GM18867 (cell line): ENCODE results near the gene PMM2.
"Not testable (repeated sequence)": the region's sequence is repeated elsewhere in the genome, so short reads cannot be mapped to it uniquely, and the experiment has no call there.

Source experiments
- ATAC-seq: cut with Tn5 transposase; IDR thresholded peaks from one replicate; pipeline ENCODE4 v1.9.1; 2021; ENCODE audit warnings: mild to moderate bottlenecking, moderate library complexity; ENCODE audit not compliant: unreplicated experiment

The PMM2 gene

DNA sequence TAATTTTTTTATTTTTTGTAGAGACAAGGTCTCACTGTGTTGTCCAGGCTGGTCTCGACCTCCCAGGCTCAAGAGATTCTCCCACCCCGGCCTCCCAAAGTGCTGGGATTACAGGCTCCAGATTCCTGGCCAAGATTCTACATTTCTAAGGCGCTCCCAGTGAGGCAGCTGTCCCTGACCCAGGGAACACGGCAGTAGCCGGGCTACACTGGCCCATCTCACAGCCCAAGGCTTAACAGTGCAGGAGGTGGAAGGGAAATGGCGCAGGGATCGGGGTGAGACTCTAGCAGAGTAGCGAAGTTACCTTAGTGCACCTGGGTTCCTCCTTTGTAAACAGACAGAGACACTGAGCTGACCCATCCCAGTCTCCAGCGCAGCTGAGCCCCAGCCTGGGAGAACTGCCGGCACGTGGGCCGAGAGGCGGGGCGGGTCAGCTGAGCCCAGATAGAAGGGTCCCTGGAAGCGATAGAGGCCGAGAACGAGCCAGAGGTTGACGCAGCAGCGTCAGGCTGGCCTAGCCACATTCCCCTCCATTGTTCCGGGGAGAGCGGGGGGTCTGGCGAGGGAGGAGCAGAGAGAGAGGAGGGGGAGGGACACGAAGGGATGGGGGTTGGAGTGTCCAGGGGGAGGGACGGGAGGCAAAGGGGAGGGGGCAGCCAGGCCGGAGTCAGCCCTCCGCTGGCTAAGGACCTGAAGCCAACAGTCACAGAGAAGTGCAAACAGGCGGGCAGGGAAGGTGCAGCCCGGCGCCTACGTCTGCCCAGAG is 68.7 kb downstream of the PMM2 start:
- no peak for ATAC-seq

DNA sequence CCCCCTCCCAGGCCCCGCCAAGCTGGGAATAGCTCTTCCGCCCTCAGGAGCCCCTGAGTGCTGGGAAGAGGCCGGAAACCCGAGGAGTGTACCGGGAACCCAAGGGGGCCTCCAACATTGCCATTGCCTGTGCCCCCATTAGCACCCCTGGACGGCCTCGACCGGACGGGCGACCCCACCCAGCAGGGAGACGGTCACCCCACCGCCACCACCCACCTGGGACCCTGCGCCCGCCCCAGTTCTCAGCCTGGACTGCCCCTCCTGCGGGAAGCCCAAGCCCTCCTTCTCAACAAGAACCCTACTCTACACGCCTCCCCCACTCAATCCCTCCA is 69.2 kb downstream of the PMM2 start:
- ATAC-seq: no peak

DNA sequence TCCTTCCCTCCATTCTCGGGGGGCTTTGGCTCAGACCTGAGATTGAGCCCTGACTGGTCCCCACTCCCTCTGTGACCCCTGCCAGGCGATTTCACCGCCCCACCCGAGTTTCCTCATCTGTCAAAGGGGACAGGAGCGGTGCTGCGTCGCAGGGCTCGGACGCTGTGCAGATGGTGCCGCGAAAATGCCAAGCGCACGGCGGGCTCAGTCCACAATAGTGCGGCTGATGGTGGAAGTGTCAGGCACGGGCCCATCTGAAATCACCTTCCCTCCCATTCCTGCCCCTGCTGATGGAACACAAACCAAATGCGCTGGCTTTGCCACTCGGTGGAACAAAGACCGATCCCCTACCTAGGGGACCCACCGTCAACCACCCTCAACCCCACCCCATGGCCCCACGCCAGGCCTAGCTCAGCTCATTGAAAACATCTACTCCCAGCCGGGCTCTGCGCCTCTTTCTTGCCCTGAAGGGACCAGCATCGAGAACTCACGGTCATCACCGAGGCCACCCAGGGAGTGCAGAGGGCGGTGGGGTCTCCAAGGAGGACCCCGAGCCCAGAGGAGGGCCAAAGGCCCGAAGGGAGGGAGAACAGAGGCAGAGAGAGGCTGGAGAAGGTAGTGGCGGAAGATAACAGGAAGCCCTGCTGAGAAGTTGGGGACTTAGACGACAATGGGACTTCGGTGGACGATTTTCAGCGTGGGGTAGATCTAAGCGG is 69.7 kb downstream of the PMM2 start:
- no peak for ATAC-seq

DNA sequence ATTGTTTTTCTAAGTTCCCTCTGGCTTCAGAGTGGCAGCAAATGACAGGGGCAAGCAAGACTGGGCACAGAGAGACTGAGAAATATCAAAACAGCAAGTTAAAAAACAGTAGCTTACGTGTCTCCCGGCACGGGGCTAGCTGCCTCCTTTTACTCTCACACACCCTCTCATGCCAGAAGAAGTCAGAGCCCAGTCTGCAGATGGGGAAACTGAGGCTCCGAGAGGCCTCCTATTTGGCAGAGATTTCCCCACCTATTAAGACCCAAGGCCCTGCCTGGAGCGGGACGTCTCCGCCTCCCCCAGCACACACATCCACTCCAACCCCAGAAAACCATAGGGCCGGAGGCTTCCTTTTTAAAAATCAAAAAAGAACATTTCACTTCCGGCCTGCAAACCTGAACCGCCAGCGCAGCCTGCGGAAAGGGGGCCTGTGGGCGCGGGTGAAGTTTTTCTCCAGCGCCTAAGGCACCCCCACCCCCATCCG is 70.3 kb downstream of the PMM2 start:
- ATAC-seq: no peak

DNA sequence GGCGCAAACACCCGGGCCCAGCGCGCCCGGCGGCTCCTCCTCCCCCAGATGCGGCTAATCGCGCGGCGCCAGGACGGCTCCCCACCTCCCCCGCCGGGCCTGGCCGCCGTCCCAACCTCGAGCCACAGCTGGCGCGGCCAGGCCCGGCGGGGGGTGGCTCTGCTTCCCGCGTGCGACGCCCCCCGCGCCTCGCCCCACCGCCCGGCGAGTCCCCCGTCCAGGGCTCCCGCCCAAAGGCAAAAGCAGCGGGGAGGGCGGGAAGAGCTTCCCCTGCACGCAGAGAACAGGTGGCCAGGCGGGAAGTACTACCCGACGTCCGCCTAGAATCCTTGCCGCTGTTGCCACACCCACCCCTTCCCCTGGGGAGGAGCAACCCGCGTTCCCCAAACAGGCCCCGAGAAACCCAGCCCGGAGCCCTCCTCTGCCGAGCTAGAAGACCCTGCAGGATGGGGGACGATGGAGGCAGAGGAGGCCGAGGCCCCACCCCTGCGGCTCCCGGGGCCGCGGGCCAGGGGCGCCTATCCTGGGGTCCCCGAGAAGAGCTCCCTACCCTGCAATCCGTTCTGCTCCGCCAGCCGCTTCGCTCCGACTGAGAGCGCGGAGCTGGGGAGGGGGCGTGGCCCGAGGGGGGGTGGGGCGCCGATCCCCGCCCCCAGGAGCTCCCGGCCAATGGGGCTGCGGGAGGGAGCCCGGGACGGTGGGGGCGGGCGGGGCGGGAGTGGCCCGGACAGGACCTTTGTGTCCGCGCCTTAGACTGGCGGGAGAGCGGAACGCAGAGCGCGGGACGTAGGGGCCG is 71.0 kb downstream of the PMM2 start, which contains the start of gene CARHSP1:
TSS of gene CARHSP1 (minus strand) at position 591 of the 796 bp plus-strand sequence. CDS start 9,678 bp downstream, outside the sequence.
- ATAC-seq: peak; percentile 68

DNA sequence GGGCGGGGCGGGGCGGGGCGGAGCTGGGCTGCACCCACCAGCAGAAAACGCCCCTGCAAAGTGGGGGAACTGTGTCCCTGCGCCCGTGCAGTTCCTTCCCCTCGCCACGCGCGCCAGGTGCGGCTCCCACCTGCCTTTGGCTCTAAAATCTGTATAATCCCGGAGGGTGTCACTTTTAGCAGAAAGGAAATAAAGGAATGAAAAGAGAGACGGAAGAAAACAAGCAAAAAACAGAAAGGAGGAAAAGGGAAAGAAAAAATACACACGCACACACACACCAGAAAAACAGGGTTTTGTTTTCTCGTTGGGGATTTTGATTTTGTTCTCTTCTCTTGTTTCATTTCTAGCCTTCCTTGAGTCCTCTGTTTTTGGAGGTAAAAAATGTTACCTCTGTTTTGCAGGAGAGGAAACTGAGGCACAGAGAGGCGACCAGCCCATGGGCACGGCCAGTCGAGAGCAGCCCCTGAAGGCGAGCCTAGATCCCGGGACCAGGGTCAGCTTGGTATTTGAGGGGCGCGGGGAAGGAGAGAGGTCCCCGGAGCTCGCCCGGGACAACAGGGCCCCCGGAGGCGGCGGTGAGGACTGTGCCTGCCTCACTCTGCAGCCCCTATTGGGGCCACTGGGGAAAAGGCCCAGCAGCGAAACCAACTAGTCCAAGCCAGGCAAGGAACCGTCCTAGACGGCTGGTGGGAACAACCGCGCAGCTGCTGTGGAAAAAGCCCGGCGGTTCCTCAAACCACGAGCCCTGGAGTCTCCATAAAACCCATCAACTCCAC is 71.8 kb downstream of the PMM2 start:
- no peak for ATAC-seq

DNA sequence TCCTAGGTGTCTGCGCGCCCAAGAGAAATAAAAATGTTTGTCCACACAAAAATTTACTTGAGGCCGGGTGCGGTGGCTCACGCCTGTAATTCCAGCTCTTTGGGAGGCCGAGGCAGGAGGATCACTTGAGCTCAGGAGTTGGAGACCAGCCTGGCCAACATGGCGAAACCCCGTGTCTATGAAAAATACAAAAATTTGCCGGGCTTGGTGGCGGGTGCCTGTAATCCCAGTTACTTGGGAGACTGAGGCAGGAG is 72.3 kb downstream of the PMM2 start:
- not testable (repeated sequence) for ATAC-seq

DNA sequence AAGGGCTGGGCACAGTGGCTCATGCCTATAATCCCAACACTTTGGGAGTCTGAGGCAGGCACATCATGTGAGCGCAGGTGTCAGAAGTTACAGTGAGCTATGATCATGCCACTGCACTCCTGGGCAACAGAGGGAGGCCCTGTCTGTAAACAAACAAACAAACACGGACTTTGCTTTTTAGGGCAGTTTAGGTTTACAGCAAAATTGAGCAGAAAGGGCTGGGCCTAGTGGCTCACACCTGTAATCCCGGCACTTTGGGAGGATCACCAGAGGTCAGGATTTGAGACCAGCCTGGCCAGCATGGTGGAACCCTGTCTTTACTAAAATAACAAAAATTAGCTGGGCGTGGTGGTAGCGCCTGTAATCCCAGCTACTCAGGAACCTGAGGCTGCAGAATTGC is 74.4 kb downstream of the PMM2 start:
- no peak for ATAC-seq

DNA sequence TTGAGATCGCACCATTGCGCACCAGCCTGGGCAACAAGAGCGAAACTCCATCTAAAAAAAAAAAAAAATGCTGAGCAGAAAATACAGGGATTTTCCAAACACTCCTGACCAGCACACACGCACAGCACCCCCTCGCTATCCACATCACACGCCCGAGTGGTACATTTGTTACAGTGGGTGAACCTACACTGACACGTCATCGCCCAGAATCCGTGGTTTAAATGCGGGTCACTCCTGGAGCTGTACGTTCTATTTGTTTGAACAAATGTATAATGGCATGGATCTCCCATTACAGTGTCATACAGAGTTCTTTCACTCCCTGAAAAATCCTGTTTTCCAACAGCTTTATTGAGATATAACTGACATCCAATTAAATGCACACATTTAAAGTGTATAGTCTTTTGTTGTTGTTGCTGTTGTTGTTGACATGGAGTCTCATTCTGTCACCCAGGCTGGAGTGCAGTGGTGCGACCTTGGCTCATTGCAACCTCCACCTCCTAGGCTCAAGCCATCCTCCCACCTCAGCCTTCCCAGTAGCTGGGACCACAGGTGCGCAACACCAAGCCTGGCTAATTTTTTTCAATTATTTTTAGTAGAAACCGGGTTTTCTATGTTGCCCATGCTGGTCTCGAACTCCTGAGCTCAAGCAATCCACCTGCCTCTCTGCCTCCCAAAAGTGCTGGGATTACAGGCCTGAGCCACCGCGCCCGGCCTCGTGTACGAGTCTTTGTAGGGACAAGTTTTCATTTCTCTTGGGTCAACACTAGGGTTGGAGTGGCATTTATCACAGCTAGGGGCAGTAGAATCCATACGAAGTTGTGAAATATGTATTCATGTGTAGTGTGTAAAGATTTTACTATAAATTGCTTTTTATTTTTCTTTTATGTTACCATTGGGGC is 75.6 kb downstream of the PMM2 start:
- no peak for ATAC-seq

DNA sequence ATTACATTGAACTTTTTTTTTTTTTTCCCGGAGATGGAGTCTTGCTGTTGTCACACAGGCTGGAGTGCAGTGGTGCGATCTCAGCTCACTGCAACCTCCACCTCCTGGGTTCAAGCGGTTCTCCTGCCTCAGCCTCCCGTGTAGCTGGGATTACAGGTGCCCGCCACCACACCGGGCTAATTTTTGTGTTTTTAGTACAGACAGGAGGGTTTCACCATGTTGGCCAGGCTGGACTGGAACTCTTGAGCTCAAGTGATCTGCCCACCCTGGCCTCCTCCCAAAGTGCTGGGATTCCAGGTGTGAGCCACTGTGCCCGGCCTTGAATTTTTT is 76.2 kb downstream of the PMM2 start:
- not testable (repeated sequence) for ATAC-seq

DNA sequence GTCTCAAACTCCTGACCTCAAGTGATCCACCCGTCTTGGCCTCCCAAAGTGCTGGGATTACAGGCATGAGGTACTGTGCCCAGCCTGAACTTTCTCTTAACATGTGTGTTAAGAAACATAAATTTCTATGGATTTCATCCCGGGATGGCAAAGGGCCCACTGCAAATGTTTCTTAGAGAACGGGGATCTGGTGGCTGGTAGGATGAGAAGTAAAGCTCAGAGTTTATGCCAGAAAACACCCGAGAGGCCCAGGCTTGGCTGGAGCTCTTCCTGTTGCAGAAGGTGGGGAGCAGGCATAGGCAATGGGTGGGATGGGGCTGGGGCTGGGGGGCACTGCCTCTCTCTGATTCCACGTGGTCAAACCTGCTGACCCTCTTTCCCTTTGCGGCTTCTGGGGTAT is 76.7 kb downstream of the PMM2 start:
- ATAC-seq: no peak

DNA sequence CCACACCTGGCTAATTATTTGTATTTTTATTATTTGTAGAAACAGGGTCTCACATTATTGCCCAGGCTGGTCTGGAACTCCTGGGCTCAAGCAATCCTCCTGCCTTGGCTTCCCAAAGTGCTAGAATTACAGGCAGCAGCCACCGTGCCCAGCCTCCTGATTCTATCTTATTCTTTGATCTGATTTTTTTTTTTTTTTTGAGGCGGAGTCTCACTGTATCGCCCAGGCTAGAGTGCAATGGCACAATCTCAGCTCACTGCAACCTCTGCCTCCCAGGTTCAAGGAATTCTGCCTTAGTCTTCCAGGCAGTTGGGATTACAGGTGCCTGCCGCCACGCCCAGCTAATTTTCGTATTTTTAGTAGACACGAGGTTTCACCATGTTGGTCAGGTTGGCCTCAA is 77.7 kb downstream of the PMM2 start:
- ATAC-seq: not testable (repeated sequence)

DNA sequence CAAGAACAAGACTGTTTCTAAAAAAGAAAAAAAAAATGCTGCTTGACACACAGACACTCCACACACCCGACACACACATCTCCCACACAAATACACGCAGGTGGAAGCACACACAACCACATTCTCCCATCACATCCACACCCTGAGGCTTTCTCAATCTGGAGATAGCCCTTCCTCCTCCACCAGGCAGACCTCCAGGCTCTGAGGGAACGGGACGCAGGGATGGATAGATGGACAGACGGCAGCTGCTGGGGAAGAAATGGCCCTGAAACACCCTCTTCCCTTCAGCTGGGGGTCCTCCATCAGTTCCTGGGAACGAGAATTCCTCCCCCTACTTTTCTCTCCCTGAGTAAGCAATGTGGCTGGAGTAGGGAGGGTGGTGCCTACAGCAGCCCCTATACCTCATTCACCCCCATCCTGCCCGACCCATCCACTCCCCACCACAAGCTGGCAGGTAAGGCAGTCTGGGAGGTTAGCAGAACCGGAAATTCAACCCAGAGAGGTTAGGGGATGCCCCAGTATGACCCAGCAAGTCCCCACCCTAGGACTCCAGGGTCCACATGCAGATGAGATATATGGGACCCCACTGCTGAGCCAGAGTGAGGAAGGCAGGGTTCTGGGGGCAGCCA is 80.4 kb downstream of the PMM2 start:
- ATAC-seq: no peak

DNA sequence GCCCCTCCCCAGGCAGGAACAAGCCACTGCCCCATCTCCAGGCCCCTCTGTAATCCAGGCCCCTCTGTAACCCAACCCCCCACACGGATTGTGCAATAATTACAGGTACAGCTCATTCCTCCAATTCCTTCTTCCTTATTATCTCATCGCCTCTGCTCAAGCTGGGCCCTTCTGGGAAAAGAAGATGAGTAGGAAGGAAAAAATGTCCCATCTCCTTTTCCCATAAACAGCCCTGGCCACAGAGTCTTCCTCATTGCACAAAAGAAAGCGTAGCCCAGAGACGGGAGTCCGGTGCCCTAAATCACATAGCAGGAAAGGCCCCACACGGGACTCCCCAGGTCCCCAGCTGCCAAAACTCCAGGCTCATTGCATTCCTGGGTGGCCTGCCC is 80.9 kb downstream of the PMM2 start:
- no peak for ATAC-seq

DNA sequence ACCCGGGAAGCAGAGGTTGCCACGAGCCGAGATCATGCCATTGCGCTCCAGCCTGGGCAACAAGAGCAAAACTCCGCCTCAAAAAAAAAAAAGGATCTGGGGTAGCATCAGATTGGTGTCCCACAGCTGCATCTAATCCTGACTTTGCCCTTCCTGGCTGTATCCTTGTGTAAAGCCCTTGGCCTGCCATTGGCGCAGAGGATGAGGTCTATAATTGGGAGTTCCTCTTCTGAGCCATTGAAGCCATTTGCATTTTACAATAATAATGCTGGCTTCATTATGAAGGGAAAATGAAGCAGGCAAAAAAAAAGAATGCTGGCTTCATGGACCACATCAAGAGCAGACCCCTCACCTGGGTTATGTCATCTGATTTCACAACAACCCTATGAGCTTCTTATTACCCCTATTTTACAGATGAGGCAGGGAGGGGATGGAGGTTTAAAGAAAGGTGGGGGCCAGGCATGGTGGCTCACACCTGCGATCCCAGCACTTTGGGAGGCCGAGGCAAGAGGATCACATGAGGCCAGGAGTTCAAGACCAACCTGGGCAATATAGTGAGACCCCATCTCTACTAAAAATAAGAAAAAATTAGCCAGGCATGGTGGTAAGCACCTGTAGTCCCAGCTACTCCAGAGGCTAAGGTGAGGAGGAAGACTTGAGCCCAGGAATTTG is 83.3 kb downstream of the PMM2 start:
- no peak for ATAC-seq

DNA sequence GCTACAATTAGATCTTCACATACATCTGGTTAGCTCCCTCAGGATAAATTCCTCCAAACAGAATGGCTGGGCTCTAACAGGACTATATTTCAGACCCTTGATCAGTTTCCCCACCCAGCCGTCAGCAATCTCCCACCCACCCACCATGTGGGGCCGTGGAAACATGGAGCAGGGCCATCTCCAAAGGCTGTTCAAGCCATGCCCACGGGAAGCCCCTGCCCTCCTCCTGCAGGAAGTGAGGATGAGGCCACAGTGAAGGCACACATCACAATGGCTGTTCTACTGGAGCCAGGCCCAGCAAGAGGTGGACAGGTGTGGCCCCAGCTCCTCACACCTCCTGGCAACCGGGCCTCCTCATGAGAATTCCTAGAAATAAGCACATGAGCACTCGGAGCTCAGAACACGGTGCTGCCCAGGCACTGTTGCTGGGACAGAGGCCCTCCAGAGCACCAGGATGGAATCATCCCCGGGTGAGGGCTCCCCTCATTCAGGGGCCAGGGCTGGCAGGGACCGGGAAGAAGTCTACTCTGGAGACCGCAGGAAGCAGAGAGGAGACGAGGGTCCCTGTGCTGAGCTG is 84.5 kb downstream of the PMM2 start, which contains the start of gene LITAFD:
TSS of gene LITAFD (plus strand) at position 311 of the 577 bp plus-strand sequence. CDS start 2,005 bp downstream, outside the sequence.
- ATAC-seq: no peak

DNA sequence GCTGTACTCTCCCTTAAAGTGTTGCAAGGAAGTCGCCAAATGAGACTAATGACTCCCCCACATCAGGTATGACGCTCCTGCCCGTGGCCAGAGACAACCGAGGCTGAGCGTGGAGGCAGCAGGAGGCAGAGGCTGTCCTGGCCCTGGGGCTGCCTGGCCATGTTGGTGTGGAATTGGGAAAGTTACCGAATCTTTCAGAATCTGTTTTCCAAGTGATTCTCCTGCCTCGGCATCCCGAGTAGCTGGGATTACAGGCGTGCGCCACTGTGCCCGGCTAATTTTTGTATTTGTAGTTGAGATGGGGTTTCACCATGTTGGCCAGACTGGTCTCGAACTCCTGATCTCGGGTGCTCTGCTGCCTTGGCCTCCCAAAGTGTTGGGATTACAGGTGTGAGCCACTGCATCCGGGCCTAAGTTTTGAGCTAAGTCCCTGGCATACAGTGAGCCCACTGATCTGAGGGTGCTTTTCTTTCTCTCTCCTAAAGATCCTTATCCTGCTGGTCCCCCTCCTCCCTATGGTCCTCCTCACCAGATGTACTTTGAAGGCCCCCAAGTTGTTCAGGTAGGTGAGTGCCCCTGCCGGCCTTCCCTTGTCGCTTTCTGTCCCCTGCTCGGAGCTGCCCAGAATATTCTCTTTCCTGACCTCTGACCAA is 85.2 kb downstream of the PMM2 start:
- ATAC-seq: no peak
